Activated T-helper 2 cell treated with anti-CD3 and anti-CD28 coated beads, Interferon-gamma antibody, Interleukin-2, Interleukin-4, amounts not matched to agents 10 μg/mL and 5 μg/mL and 100 μg/mL, durations not matched to agents 14 hours and 24 hours and 36 hours (primary cell): ENCODE results near the gene SSC4D. TPM values are rescaled to one million over a fixed set of nuclear protein-coding genes. Genes with fewer than 3 reads are reported as not detected.
"Not testable (repeated sequence)": the region's sequence is repeated elsewhere in the genome, so short reads cannot be mapped to it uniquely, and the experiment has no call there.

ENCODE experiments used
- DNase-seq: peaks from one replicate; pipeline ENCODE4 v3.0.0; 2021; ENCODE audit warnings: low spot score
- H3K27ac Mint-ChIP-seq: one replicate; pipeline ENCODE4 v1.8.0; 2021; ENCODE audit warnings: mixed read lengths
- H3K27me3 Mint-ChIP-seq: one replicate; pipeline ENCODE4 v1.8.0; 2021; ENCODE audit warnings: low read depth, mixed read lengths
- H3K36me3 Mint-ChIP-seq: one replicate; pipeline ENCODE4 v1.8.0; 2021; ENCODE audit warnings: low read depth, mixed read lengths
- H3K4me1 Mint-ChIP-seq: one replicate; pipeline ENCODE4 v1.8.0; 2021; ENCODE audit warnings: low read depth, mixed read lengths
- H3K4me3 Mint-ChIP-seq: one replicate; pipeline ENCODE4 v1.8.0; 2021; ENCODE audit warnings: low read depth, mild to moderate bottlenecking, moderate library complexity, mixed read lengths
- H3K9me3 Mint-ChIP-seq: one replicate; pipeline ENCODE4 v1.8.0; 2021; ENCODE audit warnings: mixed read lengths
- intact Hi-C: fragments of 100-400 bp; cut with micrococcal nuclease; formaldehyde crosslinking; loops from one replicate; pipeline ENCODE4 v1.15.1; 2023
- total RNA-seq: library from RNA; stranded (reverse); gene quantifications from 2 replicates; pipeline ENCODE4 v1.2.3, GENCODE V29; 2022

Gene SSC4D
- 0.71 and 0.78 TPM in 2 replicates for total RNA-seq

GRCh38 chr7:76409537-76409936, at the start of gene SSC4D:
Gene SSC4D (minus strand): TSS chr7:76409697. CDS start chr7:76404439, 5,258 bp downstream.
- no peaks in the 10 kb centered on the region for H3K27me3 Mint-ChIP-seq
- DNase-seq, result no peak
- intact Hi-C loops, result no loop called here
- H3K4me1 Mint-ChIP-seq, result no peaks in the 10 kb centered on the region
- H3K4me3 Mint-ChIP-seq, result no peak within 1 kb of the TSS
- H3K9me3 Mint-ChIP-seq, result no peaks in the 10 kb centered on the region
- no peak within 1 kb of the TSS for H3K27ac Mint-ChIP-seq
- peaks cover 3% of the 10 kb centered on the region for H3K36me3 Mint-ChIP-seq

GRCh38 chr7:76458504-76458903, 49.0 kb upstream of the SSC4D start:
- H3K4me3 Mint-ChIP-seq, DNase-seq, H3K27me3 Mint-ChIP-seq, H3K4me1 Mint-ChIP-seq, H3K36me3 Mint-ChIP-seq, H3K9me3 Mint-ChIP-seq, intact Hi-C loops, H3K27ac Mint-ChIP-seq: not testable (repeated sequence)

- H3K36me3 Mint-ChIP-seq, H3K9me3 Mint-ChIP-seq, H3K27me3 Mint-ChIP-seq, intact Hi-C loops, DNase-seq, H3K4me1 Mint-ChIP-seq, H3K4me3 Mint-ChIP-seq, H3K27ac Mint-ChIP-seq: not testable (repeated sequence)
Observed at GRCh38 chr7:76457017-76457416, 47.5 kb upstream of the SSC4D start.

- intact Hi-C loops, H3K9me3 Mint-ChIP-seq, H3K36me3 Mint-ChIP-seq, DNase-seq, H3K27me3 Mint-ChIP-seq, H3K4me1 Mint-ChIP-seq: not testable (repeated sequence)
- H3K27ac Mint-ChIP-seq, result peak overlapping the region; percentile 78
- H3K4me3 Mint-ChIP-seq, result peak overlapping the region; percentile 8
Observed at GRCh38 chr7:76445577-76446008, 36.1 kb upstream of the SSC4D start.

- H3K27ac Mint-ChIP-seq, result peak overlapping the region; percentile 58
- H3K9me3 Mint-ChIP-seq, H3K4me3 Mint-ChIP-seq, H3K4me1 Mint-ChIP-seq, H3K27me3 Mint-ChIP-seq, H3K36me3 Mint-ChIP-seq, intact Hi-C loops, DNase-seq: not testable (repeated sequence)
Observed at GRCh38 chr7:76443846-76444245, 34.3 kb upstream of the SSC4D start.

- H3K27me3 Mint-ChIP-seq, H3K4me3 Mint-ChIP-seq, DNase-seq, H3K36me3 Mint-ChIP-seq, H3K4me1 Mint-ChIP-seq, H3K27ac Mint-ChIP-seq, H3K9me3 Mint-ChIP-seq, intact Hi-C loops: not testable (repeated sequence)
Observed at GRCh38 chr7:76442664-76443446, 33.4 kb upstream of the SSC4D start.

- H3K36me3 Mint-ChIP-seq, H3K4me1 Mint-ChIP-seq, H3K27me3 Mint-ChIP-seq, DNase-seq, H3K4me3 Mint-ChIP-seq, intact Hi-C loops, H3K9me3 Mint-ChIP-seq, H3K27ac Mint-ChIP-seq: not testable (repeated sequence)
Observed at GRCh38 chr7:76441792-76442191, 32.3 kb upstream of the SSC4D start.

- H3K4me3 Mint-ChIP-seq, H3K4me1 Mint-ChIP-seq, intact Hi-C loops, H3K27me3 Mint-ChIP-seq, H3K27ac Mint-ChIP-seq, H3K36me3 Mint-ChIP-seq, H3K9me3 Mint-ChIP-seq: not testable (repeated sequence)
- DNase-seq, result peak; percentile 4
Observed at GRCh38 chr7:76440404-76440803, 30.9 kb upstream of the SSC4D start.

- H3K27ac Mint-ChIP-seq, H3K27me3 Mint-ChIP-seq, H3K4me1 Mint-ChIP-seq, intact Hi-C loops, H3K36me3 Mint-ChIP-seq, H3K4me3 Mint-ChIP-seq, H3K9me3 Mint-ChIP-seq, DNase-seq: not testable (repeated sequence)
Observed at GRCh38 chr7:76439120-76439888, 29.8 kb upstream of the SSC4D start.

- peak; percentile 50 for DNase-seq
- H3K4me3 Mint-ChIP-seq, H3K4me1 Mint-ChIP-seq, H3K27ac Mint-ChIP-seq, H3K36me3 Mint-ChIP-seq, intact Hi-C loops, H3K9me3 Mint-ChIP-seq, H3K27me3 Mint-ChIP-seq: not testable (repeated sequence)
Observed at GRCh38 chr7:76437873-76438272, 28.4 kb upstream of the SSC4D start.

- intact Hi-C loops, result no loop called here
- H3K27me3 Mint-ChIP-seq, result no peaks in the 10 kb centered on the region
- H3K36me3 Mint-ChIP-seq, result peaks cover 6% of the 10 kb centered on the region
- no peak overlapping the region for H3K27ac Mint-ChIP-seq
- no peaks in the 10 kb centered on the region for H3K4me1 Mint-ChIP-seq
- H3K9me3 Mint-ChIP-seq, result no peaks in the 10 kb centered on the region
- DNase-seq, result no peak
- H3K4me3 Mint-ChIP-seq, result no peak overlapping the region
Observed at GRCh38 chr7:76430836-76431235, 21.3 kb upstream of the SSC4D start.

- DNase-seq, result no peak
Observed at GRCh38 chr7:76430211-76430610, 20.7 kb upstream of the SSC4D start.

More at GRCh38 chr7:76430211-76430610, 20.7 kb upstream of the SSC4D start:
- peaks cover 4% of the 10 kb centered on the region for H3K36me3 Mint-ChIP-seq
- H3K4me3 Mint-ChIP-seq, result no peak overlapping the region
- H3K4me1 Mint-ChIP-seq, result no peaks in the 10 kb centered on the region
- H3K27me3 Mint-ChIP-seq, result no peaks in the 10 kb centered on the region
- intact Hi-C loops, result no loop called here
- H3K27ac Mint-ChIP-seq, result no peak overlapping the region
- no peaks in the 10 kb centered on the region for H3K9me3 Mint-ChIP-seq
